Measurements from ENCODE around the gene TPSB2.
A peak's percentile ranks its signal among the peaks of the same experiment; 100 is the strongest.

The TPSB2 gene

DNA sequence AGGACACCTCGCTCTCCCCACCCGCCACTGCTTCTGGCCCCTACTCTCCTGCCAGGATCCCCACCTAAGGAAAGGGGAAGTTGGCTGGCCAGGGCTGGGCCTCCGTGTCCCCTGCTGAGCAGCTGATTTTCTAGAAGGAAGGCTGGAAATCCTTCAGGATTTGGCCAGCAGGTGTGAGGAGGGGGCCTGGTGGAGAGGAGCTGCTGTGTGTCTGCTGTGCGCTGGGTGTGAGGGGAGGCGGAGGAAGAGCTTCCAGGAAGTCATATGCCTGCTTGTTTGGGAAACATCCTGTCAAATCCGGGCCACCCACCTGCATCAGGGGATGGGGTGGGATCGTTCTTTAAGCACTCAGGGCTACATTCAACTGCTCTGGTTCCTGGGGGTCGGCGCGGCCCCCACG is 33.5 kb downstream of the TPSB2 start:
- peaks cover 8% of the 10 kb centered on the region for H3K4me1 ChIP-seq
- no peaks in the 10 kb centered on the region for H3K9me3 ChIP-seq
- H3K36me3 ChIP-seq: no peaks in the 10 kb centered on the region
- H3K27me3 ChIP-seq: no peaks in the 10 kb centered on the region; the same call in 1 of the 2 replicates
- TF ChIP-seq, protein P1, sequence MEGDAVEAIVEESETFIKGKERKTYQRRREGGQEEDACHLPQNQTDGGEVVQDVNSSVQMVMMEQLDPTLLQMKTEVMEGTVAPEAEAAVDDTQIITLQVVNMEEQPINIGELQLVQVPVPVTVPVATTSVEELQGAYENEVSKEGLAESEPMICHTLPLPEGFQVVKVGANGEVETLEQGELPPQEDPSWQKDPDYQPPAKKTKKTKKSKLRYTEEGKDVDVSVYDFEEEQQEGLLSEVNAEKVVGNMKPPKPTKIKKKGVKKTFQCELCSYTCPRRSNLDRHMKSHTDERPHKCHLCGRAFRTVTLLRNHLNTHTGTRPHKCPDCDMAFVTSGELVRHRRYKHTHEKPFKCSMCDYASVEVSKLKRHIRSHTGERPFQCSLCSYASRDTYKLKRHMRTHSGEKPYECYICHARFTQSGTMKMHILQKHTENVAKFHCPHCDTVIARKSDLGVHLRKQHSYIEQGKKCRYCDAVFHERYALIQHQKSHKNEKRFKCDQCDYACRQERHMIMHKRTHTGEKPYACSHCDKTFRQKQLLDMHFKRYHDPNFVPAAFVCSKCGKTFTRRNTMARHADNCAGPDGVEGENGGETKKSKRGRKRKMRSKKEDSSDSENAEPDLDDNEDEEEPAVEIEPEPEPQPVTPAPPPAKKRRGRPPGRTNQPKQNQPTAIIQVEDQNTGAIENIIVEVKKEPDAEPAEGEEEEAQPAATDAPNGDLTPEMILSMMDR (IDR thresholded peaks at IDR 0.05; ENCODE audit: low read depth, low read length): no peak
- DNase-seq: no peak
- H3K4me3 ChIP-seq (ENCODE audit: low read depth, low read length): no peak overlapping the region

DNA sequence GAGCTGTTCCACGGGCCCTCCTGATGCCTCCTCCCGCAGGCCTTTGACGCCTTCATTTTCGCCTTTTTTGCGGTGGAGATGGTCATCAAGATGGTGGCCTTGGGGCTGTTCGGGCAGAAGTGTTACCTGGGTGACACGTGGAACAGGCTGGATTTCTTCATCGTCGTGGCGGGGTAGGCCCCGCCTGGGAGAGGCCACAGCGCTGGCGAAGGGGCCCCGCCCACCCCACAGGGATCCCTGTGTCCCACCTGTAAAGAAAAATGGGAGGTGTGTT is 34.7 kb downstream of the TPSB2 start:
- H3K36me3 ChIP-seq: no peaks in the 10 kb centered on the region
- TF ChIP-seq, protein P1 (IDR thresholded peaks at IDR 0.05; ENCODE audit: low read depth, low read length): no peak

DNA sequence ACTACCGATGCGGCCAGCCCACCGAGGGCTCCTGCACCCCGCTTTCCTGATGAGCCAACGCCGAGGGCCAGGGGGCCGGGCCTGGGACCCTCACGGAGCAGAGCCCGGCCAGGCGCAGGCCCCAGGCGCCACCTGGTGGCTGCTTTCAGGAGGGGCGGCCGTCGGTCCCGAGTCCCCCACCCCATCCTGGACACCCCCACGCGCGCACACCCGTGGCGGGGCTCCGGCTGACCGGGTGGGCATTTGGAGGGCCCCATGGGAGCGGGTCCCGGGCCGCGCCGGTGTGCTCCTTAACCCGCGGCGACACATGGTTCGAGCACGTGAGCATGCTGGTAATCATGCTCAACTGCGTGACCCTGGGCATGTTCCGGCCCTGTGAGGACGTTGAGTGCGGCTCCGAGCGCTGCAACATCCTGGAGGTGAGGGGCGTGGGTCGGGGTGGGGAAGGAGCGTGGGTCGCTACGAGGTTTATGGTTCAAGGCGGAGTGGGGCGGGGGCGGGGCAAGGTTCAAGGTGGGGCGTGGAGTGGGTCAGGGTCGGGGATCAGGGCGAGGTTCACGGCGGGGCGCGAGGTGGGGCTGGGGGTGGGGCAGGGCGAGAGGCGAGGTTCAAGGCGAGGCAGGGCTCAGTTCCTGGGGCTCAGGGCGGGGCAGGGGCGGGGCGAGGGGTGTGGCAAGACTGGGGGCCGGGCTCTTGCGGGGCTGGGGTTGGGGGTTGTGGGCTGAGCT is 35.2 kb downstream of the TPSB2 start:
- DNase-seq: peak; percentile 65
- H3K4me1 ChIP-seq: peaks cover 8% of the 10 kb centered on the region
- TF ChIP-seq, protein P1 (IDR thresholded peaks at IDR 0.05; ENCODE audit: low read depth, low read length): peak; percentile 78
- no peaks in the 10 kb centered on the region; the same call in 1 of the 2 replicates for H3K27me3 ChIP-seq
- H3K36me3 ChIP-seq: no peaks in the 10 kb centered on the region
- H3K9me3 ChIP-seq: no peaks in the 10 kb centered on the region
- H3K4me3 ChIP-seq (ENCODE audit: low read depth, low read length): no peak overlapping the region

More for the DNA sequence above, 34.7 kb downstream of the TPSB2 start:
- Histone ChIP-seq H3K27me3 (no peaks in the 10 kb centered on the region; the same call in 1 of the 2 replicates), H3K4me3 (ENCODE audit: low read depth, low read length) (no peak overlapping the region), H3K9me3 (no peaks in the 10 kb centered on the region), H3K4me1 (peaks cover 8% of the 10 kb centered on the region)
- DNase-seq: no peak

DNA sequence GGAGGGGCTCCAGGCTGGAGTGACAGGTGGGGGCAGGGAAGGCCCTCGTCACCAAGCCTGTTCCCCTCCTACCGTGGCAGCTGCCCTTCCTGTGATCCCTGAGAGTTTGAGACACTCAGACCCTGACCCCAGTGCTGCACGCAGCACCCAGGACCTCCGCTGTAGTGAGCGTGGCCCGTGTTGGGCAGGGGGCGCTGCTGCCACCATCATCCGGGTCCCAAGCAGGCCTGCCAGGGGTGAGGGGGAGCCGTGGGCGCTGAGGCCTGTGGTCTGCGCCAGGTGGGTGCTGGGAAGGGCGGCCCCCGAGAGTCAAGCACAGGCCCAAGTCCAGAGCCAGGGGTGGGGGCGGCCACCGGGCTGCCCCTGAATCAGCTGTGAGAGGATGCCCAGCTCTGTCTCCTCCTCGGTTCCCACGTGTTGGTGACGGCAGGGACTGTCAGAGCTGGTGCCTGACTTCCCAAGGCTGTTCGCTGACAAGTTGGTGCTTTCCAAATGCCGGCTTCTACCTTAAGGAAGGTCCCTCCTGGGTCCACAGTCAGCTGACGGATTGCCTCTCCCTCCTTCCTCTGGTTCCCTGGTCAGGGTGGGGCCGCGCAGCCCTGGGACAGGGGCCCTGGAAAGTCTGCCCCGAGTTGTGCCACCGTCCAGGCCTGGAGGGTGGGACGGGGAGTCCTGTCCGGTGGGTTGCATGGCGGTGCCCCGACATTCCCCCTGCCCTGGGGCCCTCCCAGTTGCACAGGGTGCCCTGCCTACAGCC is 36.0 kb downstream of the TPSB2 start:
- no peak for DNase-seq
- Histone ChIP-seq H3K4me1 (peaks cover 8% of the 10 kb centered on the region), H3K4me3 (ENCODE audit: low read depth, low read length) (peak overlapping the region; percentile 37), H3K9me3 (no peaks in the 10 kb centered on the region), H3K27me3 (no peaks in the 10 kb centered on the region; the same call in 1 of the 2 replicates), H3K36me3 (no peaks in the 10 kb centered on the region)
- TF ChIP-seq, protein P1 (IDR thresholded peaks at IDR 0.05; ENCODE audit: low read depth, low read length): no peak

DNA sequence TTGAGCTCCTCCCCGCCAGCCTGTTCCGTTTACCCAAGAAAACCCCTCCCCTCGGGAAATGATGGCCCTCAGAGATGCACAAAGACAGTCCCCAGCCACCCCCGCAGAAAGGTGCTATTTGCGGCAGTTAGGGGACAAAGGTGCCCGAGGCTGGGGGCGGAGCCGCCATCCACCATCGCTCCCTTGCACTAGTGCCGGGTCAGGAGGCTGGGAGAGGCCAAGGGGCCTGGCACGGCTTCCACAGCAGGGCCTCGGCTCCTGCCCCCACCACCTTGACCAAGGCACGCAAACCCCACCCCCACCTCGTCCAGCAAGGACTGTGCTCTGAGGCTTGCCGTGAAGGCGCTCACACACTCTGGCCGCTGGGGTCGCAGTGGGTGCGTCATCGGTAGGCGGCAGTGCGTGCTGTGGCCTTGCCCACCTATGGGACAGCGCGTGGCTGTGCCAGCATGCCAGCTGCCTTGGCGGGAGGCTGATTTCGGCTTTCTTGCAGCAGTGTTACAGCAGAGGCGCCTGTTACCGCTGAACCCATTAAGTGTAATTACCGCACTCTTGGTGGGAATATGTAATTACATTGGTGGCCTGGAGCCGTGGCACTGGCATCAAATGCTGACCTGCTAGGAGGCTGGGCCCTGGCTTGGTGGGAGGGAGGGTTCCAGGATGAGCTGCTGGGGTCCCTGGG is 36.7 kb downstream of the TPSB2 start:
- peak overlapping the region; percentile 37 for H3K4me3 ChIP-seq (ENCODE audit: low read depth, low read length)
- peak; percentile 81 for DNase-seq
- peaks cover 5% of the 10 kb centered on the region for H3K4me1 ChIP-seq
- H3K9me3 ChIP-seq: no peaks in the 10 kb centered on the region
- H3K36me3 ChIP-seq: no peaks in the 10 kb centered on the region
- H3K27me3 ChIP-seq: no peaks in the 10 kb centered on the region
- TF ChIP-seq, protein P1 (IDR thresholded peaks at IDR 0.05; ENCODE audit: low read depth, low read length): peak; percentile 34

Data from BE2C (cell line).